CD4-positive, alpha-beta T cell treated with Interleukin-6 at 100 ng/mL for 8 hours (primary cell): ENCODE measurements around the gene EPHB6.

Experiments
- DNase-seq: peaks from one replicate; pipeline ENCODE4 v3.0.0-alpha.2; 2020; ENCODE audit warnings: mixed read lengths, low spot score

Gene EPHB6

GRCh38 chr7:142880876-142881505 lies 26.1 kb downstream of the EPHB6 start:
- peak; percentile 51 for DNase-seq

- no peak for DNase-seq
Observed at GRCh38 chr7:142881586-142882337, 26.9 kb downstream of the EPHB6 start.

- DNase-seq = no peak
Observed at GRCh38 chr7:142882338-142882678, 27.4 kb downstream of the EPHB6 start.

- DNase-seq = no peak
Observed at GRCh38 chr7:142883145-142883544, 28.3 kb downstream of the EPHB6 start.

- DNase-seq = no peak
Observed at GRCh38 chr7:142883571-142884285, 28.9 kb downstream of the EPHB6 start.

GRCh38 chr7:142884286-142884640 lies 29.4 kb downstream of the EPHB6 start:
- DNase-seq = no peak

- DNase-seq = no peak
Observed at GRCh38 chr7:142885311-142886230, 30.7 kb downstream of the EPHB6 start, which contains the start of gene TRPV6. TSS of gene TRPV6 (minus strand) at chr7:142885745.

GRCh38 chr7:142886866-142887265 lies 32.0 kb downstream of the EPHB6 start:
- DNase-seq = no peak

- DNase-seq = no peak
Observed at GRCh38 chr7:142887282-142888015, 32.6 kb downstream of the EPHB6 start.

- DNase-seq = no peak
Observed at GRCh38 chr7:142889816-142890215, 34.9 kb downstream of the EPHB6 start.

GRCh38 chr7:142890874-142891485 lies 36.1 kb downstream of the EPHB6 start:
- DNase-seq = no peak

GRCh38 chr7:142891490-142892082 lies 36.7 kb downstream of the EPHB6 start:
- DNase-seq = no peak

GRCh38 chr7:142892951-142893350 lies 38.1 kb downstream of the EPHB6 start:
- DNase-seq = no peak

GRCh38 chr7:142894112-142894984 lies 39.5 kb downstream of the EPHB6 start:
- DNase-seq = no peak

GRCh38 chr7:142894985-142895593 lies 40.2 kb downstream of the EPHB6 start:
- DNase-seq = no peak

- no peak for DNase-seq
Observed at GRCh38 chr7:142896151-142896550, 41.3 kb downstream of the EPHB6 start.

GRCh38 chr7:142896741-142897379 lies 42.0 kb downstream of the EPHB6 start:
- DNase-seq = no peak

- DNase-seq = no peak
Observed at GRCh38 chr7:142897691-142898090, 42.8 kb downstream of the EPHB6 start.
